Measurements from ENCODE around the gene NMNAT2. TPM values are rescaled to one million over a fixed set of nuclear protein-coding genes. Genes with fewer than 3 reads are reported as not detected.

Gene NMNAT2
- total RNA-seq, 1 experiment from 2014 or later: 8.8 TPM

GRCh38 chr1:183385340-183386144 is 32.6 kb downstream of the NMNAT2 start (continued):
- TF ChIP-seq, protein P1, sequence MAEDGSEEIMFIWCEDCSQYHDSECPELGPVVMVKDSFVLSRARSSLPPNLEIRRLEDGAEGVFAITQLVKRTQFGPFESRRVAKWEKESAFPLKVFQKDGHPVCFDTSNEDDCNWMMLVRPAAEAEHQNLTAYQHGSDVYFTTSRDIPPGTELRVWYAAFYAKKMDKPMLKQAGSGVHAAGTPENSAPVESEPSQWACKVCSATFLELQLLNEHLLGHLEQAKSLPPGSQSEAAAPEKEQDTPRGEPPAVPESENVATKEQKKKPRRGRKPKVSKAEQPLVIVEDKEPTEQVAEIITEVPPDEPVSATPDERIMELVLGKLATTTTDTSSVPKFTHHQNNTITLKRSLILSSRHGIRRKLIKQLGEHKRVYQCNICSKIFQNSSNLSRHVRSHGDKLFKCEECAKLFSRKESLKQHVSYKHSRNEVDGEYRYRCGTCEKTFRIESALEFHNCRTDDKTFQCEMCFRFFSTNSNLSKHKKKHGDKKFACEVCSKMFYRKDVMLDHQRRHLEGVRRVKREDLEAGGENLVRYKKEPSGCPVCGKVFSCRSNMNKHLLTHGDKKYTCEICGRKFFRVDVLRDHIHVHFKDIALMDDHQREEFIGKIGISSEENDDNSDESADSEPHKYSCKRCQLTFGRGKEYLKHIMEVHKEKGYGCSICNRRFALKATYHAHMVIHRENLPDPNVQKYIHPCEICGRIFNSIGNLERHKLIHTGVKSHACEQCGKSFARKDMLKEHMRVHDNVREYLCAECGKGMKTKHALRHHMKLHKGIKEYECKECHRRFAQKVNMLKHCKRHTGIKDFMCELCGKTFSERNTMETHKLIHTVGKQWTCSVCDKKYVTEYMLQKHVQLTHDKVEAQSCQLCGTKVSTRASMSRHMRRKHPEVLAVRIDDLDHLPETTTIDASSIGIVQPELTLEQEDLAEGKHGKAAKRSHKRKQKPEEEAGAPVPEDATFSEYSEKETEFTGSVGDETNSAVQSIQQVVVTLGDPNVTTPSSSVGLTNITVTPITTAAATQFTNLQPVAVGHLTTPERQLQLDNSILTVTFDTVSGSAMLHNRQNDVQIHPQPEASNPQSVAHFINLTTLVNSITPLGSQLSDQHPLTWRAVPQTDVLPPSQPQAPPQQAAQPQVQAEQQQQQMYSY (CRISPR knock-in tag; IDR thresholded peaks at IDR 0.05): no peak

DNA sequence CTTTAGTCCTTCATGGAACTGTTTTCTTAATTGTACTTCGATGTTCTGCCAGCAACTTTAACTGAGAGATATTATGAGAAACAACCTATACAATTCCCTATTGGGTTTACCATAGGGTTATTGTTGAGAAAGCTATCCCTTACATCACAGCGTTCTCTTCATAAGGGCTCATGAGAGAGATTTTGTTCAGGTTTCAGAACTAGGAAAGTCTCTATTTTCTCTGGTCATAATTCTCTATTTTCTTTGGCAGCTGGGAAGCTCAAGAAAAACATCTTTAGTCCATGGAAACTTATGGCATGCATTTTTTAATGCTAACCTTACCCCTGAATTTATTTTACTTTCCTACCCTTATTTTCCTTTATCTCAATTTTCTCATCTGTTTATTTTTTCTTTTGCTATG is 38.2 kb downstream of the NMNAT2 start:
- peaks cover 12% of the 10 kb centered on the region for H3K4me1 Mint-ChIP-seq
- ATAC-seq: no peak
- H3K9me3 Mint-ChIP-seq: peaks cover 13% of the 10 kb centered on the region
- H3K36me3 Mint-ChIP-seq: no peaks in the 10 kb centered on the region
- POLR2A ChIA-PET: no interaction called here
- TF ChIP-seq GABPB1 (CRISPR knock-in tag; IDR thresholded peaks at IDR 0.05) (no peak), ZNF121 (CRISPR knock-in tag; IDR thresholded peaks at IDR 0.05) (no peak), ZNF138 (CRISPR knock-in tag; conservative IDR thresholded peaks at IDR 0.05) (no peak)
- TF ChIP-seq, protein P2, sequence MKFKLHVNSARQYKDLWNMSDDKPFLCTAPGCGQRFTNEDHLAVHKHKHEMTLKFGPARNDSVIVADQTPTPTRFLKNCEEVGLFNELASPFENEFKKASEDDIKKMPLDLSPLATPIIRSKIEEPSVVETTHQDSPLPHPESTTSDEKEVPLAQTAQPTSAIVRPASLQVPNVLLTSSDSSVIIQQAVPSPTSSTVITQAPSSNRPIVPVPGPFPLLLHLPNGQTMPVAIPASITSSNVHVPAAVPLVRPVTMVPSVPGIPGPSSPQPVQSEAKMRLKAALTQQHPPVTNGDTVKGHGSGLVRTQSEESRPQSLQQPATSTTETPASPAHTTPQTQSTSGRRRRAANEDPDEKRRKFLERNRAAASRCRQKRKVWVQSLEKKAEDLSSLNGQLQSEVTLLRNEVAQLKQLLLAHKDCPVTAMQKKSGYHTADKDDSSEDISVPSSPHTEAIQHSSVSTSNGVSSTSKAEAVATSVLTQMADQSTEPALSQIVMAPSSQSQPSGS (CRISPR knock-in tag; IDR thresholded peaks at IDR 0.05; ENCODE audit: borderline replicate concordance, low read depth): no peak
- no peak overlapping the region for H3K4me3 Mint-ChIP-seq
- H3K27me3 Mint-ChIP-seq (ENCODE audit: low read depth): no peaks in the 10 kb centered on the region
- DNase-seq (ENCODE audit: low spot score): no peak
- CTCF ChIA-PET: no interaction called here
- no peak overlapping the region for H3K27ac Mint-ChIP-seq

DNA sequence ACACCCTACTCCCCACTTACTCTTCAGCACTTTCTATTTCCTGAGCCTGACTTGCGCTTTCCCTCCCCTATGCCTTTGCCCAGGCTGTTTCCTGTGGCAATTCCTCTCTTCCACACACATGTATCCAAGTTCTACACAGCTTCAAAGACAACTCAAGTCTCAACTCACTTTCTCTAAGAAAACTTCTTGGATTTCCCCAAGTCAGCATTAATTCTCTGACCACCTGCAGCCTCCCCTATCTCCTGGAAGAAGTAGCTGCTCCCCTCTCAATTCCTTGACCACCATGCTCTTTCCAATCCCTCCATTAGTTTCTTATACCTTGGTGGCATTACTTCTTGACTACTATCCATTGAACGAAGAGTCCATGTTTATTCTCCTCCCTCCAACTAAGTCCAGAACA is 42.8 kb downstream of the NMNAT2 start:
- Mint-ChIP-seq H3K9me3 (peaks cover 6% of the 10 kb centered on the region), H3K4me3 (no peak overlapping the region), H3K36me3 (no peaks in the 10 kb centered on the region), H3K4me1 (peaks cover 22% of the 10 kb centered on the region), H3K27ac (no peak overlapping the region), H3K27me3 (ENCODE audit: low read depth) (no peaks in the 10 kb centered on the region)
- ChIA-PET CTCF (no interaction called here), POLR2A (no interaction called here)
- DNase-seq (ENCODE audit: low spot score) (no peak), ATAC-seq (no peak)
- TF ChIP-seq MYBL2 (CRISPR knock-in tag; IDR thresholded peaks at IDR 0.05) (no peak), SMAD3 (CRISPR knock-in tag; IDR thresholded peaks at IDR 0.05; ENCODE audit: borderline replicate concordance) (no peak), HMGA2 (CRISPR knock-in tag; IDR thresholded peaks at IDR 0.05) (no peak), NFATC4 (CRISPR knock-in tag; IDR thresholded peaks at IDR 0.05) (no peak), SMAD4 (CRISPR knock-in tag; IDR thresholded peaks at IDR 0.05) (no peak), CREB1 (CRISPR knock-in tag; IDR thresholded peaks at IDR 0.05) (no peak), ZBTB21 (CRISPR knock-in tag; IDR thresholded peaks at IDR 0.05; ENCODE audit: borderline replicate concordance) (no peak), ZNF263 (CRISPR knock-in tag; IDR thresholded peaks at IDR 0.05; ENCODE audit: low read depth) (no peak), E2F5 (CRISPR knock-in tag; IDR thresholded peaks at IDR 0.05) (no peak), ZNF121 (CRISPR knock-in tag; IDR thresholded peaks at IDR 0.05) (no peak), MXD4 (CRISPR knock-in tag; IDR thresholded peaks at IDR 0.05; ENCODE audit: borderline replicate concordance) (no peak), ZNF232 (CRISPR knock-in tag; IDR thresholded peaks at IDR 0.05) (no peak), SP1 (CRISPR knock-in tag; conservative IDR thresholded peaks at IDR 0.05) (no peak)
- TF ChIP-seq, protein P3, sequence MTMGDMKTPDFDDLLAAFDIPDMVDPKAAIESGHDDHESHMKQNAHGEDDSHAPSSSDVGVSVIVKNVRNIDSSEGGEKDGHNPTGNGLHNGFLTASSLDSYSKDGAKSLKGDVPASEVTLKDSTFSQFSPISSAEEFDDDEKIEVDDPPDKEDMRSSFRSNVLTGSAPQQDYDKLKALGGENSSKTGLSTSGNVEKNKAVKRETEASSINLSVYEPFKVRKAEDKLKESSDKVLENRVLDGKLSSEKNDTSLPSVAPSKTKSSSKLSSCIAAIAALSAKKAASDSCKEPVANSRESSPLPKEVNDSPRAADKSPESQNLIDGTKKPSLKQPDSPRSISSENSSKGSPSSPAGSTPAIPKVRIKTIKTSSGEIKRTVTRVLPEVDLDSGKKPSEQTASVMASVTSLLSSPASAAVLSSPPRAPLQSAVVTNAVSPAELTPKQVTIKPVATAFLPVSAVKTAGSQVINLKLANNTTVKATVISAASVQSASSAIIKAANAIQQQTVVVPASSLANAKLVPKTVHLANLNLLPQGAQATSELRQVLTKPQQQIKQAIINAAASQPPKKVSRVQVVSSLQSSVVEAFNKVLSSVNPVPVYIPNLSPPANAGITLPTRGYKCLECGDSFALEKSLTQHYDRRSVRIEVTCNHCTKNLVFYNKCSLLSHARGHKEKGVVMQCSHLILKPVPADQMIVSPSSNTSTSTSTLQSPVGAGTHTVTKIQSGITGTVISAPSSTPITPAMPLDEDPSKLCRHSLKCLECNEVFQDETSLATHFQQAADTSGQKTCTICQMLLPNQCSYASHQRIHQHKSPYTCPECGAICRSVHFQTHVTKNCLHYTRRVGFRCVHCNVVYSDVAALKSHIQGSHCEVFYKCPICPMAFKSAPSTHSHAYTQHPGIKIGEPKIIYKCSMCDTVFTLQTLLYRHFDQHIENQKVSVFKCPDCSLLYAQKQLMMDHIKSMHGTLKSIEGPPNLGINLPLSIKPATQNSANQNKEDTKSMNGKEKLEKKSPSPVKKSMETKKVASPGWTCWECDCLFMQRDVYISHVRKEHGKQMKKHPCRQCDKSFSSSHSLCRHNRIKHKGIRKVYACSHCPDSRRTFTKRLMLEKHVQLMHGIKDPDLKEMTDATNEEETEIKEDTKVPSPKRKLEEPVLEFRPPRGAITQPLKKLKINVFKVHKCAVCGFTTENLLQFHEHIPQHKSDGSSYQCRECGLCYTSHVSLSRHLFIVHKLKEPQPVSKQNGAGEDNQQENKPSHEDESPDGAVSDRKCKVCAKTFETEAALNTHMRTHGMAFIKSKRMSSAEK (CRISPR knock-in tag; IDR thresholded peaks at IDR 0.05; ENCODE audit: borderline replicate concordance): no peak
- TF ChIP-seq, protein P4, sequence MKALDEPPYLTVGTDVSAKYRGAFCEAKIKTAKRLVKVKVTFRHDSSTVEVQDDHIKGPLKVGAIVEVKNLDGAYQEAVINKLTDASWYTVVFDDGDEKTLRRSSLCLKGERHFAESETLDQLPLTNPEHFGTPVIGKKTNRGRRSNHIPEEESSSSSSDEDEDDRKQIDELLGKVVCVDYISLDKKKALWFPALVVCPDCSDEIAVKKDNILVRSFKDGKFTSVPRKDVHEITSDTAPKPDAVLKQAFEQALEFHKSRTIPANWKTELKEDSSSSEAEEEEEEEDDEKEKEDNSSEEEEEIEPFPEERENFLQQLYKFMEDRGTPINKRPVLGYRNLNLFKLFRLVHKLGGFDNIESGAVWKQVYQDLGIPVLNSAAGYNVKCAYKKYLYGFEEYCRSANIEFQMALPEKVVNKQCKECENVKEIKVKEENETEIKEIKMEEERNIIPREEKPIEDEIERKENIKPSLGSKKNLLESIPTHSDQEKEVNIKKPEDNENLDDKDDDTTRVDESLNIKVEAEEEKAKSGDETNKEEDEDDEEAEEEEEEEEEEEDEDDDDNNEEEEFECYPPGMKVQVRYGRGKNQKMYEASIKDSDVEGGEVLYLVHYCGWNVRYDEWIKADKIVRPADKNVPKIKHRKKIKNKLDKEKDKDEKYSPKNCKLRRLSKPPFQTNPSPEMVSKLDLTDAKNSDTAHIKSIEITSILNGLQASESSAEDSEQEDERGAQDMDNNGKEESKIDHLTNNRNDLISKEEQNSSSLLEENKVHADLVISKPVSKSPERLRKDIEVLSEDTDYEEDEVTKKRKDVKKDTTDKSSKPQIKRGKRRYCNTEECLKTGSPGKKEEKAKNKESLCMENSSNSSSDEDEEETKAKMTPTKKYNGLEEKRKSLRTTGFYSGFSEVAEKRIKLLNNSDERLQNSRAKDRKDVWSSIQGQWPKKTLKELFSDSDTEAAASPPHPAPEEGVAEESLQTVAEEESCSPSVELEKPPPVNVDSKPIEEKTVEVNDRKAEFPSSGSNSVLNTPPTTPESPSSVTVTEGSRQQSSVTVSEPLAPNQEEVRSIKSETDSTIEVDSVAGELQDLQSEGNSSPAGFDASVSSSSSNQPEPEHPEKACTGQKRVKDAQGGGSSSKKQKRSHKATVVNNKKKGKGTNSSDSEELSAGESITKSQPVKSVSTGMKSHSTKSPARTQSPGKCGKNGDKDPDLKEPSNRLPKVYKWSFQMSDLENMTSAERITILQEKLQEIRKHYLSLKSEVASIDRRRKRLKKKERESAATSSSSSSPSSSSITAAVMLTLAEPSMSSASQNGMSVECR (CRISPR knock-in tag; IDR thresholded peaks at IDR 0.05; ENCODE audit: borderline replicate concordance): no peak
